Transverse colon (tissue), 4 donors: Measurements from ENCODE around the gene TFAP2D. TPM values are rescaled to one million over a fixed set of nuclear protein-coding genes. Genes with fewer than 3 reads are reported as not detected.

Source experiments
- DNase-seq: peaks from one replicate; pipeline ENCODE4 v3.0.0-alpha.2; 2019
- H3K27ac ChIP-seq, 4 donors: fragments of 200-600 bp; sonication (generic); 2 replicates each; pipeline ENCODE4 v1.5.1; 2016 to 2018; ENCODE audit warnings: inconsistent platforms in 4 of 4
- H3K27me3 ChIP-seq: fragments of 200-600 bp; sonication (generic); 2 replicates; pipeline ENCODE4 v1.5.1; 2017; ENCODE audit warnings: inconsistent platforms
- H3K36me3 ChIP-seq, 4 donors: fragments of 200-600 bp; sonication (generic); 2 replicates each; pipeline ENCODE4 v1.5.1; 2017 to 2019; ENCODE audit warnings: inconsistent platforms in 4 of 4
- H3K4me1 ChIP-seq, 4 donors: fragments of 200-600 bp; sonication (generic); 2 replicates each; pipeline ENCODE4 v1.5.1; 2017 to 2020; ENCODE audit warnings: inconsistent platforms in 4 of 4
- H3K4me3 ChIP-seq, 4 donors: fragments of 200-600 bp; sonication (generic); 1 replicate in 1 of 4; 2 replicates in 3 of 4; pipeline versions ENCODE4 v1.5.1 to v1.6.1; 2017 to 2019; ENCODE audit warnings: inconsistent platforms in 4 of 4
- H3K9me3 ChIP-seq, 2 donors: fragments of 200-600 bp; sonication (generic); 2 replicates each; pipeline ENCODE4 v1.5.1; 2017 to 2019; ENCODE audit warnings: inconsistent platforms in 2 of 2
- CTCF ChIP-seq, 5 experiments: fragments of 200-600 bp in 3 of 5; fragments of 450-650 bp in 2 of 5; sonication (generic) in 3 of 5; IDR thresholded peaks; 1 replicate in 2 of 5; 2 replicates in 3 of 5; pipeline ENCODE4 v1.5.1; 2016 to 2017; ENCODE audit warnings: antibody characterized with exemption in 5 of 5, inconsistent platforms in 3 of 5, mild to moderate bottlenecking in 2 of 5, moderate library complexity in 1 of 5
- EP300 ChIP-seq: sonication (generic); formaldehyde crosslinking; IDR thresholded peaks from one replicate; pipeline ENCODE4 v1.6.1; 2017; ENCODE audit warnings: antibody characterized with exemption, low read depth
- POLR2A ChIP-seq: fragments of 450-650 bp; IDR thresholded peaks from one replicate; pipeline ENCODE4 v1.6.1; 2016; ENCODE audit warnings: antibody characterized with exemption, mild to moderate bottlenecking, moderate library complexity
- POLR2AphosphoS5 ChIP-seq, 3 donors: sonication (generic); formaldehyde crosslinking; IDR thresholded peaks; one replicate each; pipeline ENCODE4 v1.6.1; 2016; ENCODE audit warnings: antibody characterized with exemption in 3 of 3
- WGBS, 2 donors: methylation state at CpG; one replicate each; pipeline ENCODE4 v1.1.5; 2018; ENCODE audit warnings: low coverage in 1 of 2; 5-methylcytosine and 5-hydroxymethylcytosine counted together
- in situ Hi-C, 4 donors: fragments of 200-750 bp; cut with MboI; loops; one replicate each; pipeline versions ENCODE4 v1.15.0 to v1.15.1; 2017; ENCODE audit warnings: low sequenced_read_pairs in 3 of 4, low pct_ligation_motif_present in 1 of 4, low pct_unique_long_range_greater_than_20kb in 1 of 4
- intact Hi-C: fragments of 100-400 bp; cut with DNase I; formaldehyde crosslinking; loops from one replicate; pipeline ENCODE4 v1.15.1; 2023; ENCODE audit warnings: low total_unique reads
- total RNA-seq, 4 donors: library from RNA; depleted of rRNA; stranded (reverse); fragments of >200 nt; gene quantifications; one replicate each; pipeline ENCODE4 v1.1.0, GENCODE V29; 2016

The TFAP2D gene
- total RNA-seq, 4 donors from 2014 or later: not detected

- in situ Hi-C loops (no loop called here), intact Hi-C loops (no loop called here)
- DNase-seq: no peak
- Histone ChIP-seq H3K27ac (no peak overlapping the region), H3K9me3 (no peaks in the 10 kb centered on the region), H3K36me3 (no peaks in the 10 kb centered on the region), H3K4me1 (no peaks in the 10 kb centered on the region), H3K4me3 (no peak overlapping the region), H3K27me3 (peaks cover 65% of the 10 kb centered on the region)
- TF ChIP-seq POLR2AphosphoS5 (IDR thresholded peaks at IDR 0.05): no peak
- TF ChIP-seq EP300: no peak
- no peak for TF ChIP-seq CTCF (IDR thresholded peaks at IDR 0.05)
- TF ChIP-seq POLR2A: no peak
- 26% methylated on average over 23 of the region's 23 CpGs; no CpG with 5 or more reads in 1 of the 2 donors for WGBS, 2 donors
These were observed 6.8 kb upstream of the TFAP2D start for GRCh38 chr6:50706575-50706974.

GRCh38 chr6:50707191-50707590 lies 6.1 kb upstream of the TFAP2D start:
- Histone ChIP-seq H3K9me3 (no peaks in the 10 kb centered on the region), H3K4me1 (no peaks in the 10 kb centered on the region), H3K4me3 (no peak overlapping the region), H3K27ac (no peak overlapping the region), H3K36me3 (no peaks in the 10 kb centered on the region), H3K27me3 (peaks cover 72% of the 10 kb centered on the region)
- intact Hi-C loops: no loop called here
- no peak for DNase-seq
- no peak for TF ChIP-seq POLR2AphosphoS5 (IDR thresholded peaks at IDR 0.05)
- TF ChIP-seq POLR2A: no peak
- TF ChIP-seq EP300: no peak
- WGBS, 2 donors: 12 to 14% methylated on average over 7 of the region's 7 CpGs
- in situ Hi-C loops: no loop called here

- Histone ChIP-seq H3K27me3 (peaks cover 77% of the 10 kb centered on the region), H3K4me1 (no peaks in the 10 kb centered on the region), H3K9me3 (no peaks in the 10 kb centered on the region), H3K27ac (no peak overlapping the region), H3K4me3 (no peak overlapping the region), H3K36me3 (no peaks in the 10 kb centered on the region)
- 8 to 23% methylated on average over 8 to 21 of the region's 27 CpGs for WGBS, 2 donors
- TF ChIP-seq POLR2AphosphoS5 (IDR thresholded peaks at IDR 0.05) (no peak), EP300 (no peak), POLR2A (no peak), CTCF (IDR thresholded peaks at IDR 0.05) (no peak)
- DNase-seq: no peak
- in situ Hi-C loops (no loop called here), intact Hi-C loops (no loop called here)
These were observed 5.5 kb upstream of the TFAP2D start for GRCh38 chr6:50707652-50708300.

- no peak overlapping the region for H3K4me3 ChIP-seq
- peaks cover 85% of the 10 kb centered on the region for H3K27me3 ChIP-seq
These were observed 4.5 kb upstream of the TFAP2D start for GRCh38 chr6:50708664-50709365.

More at GRCh38 chr6:50708664-50709365, 4.5 kb upstream of the TFAP2D start:
- H3K27ac ChIP-seq: no peak overlapping the region
- H3K4me1 ChIP-seq: no peaks in the 10 kb centered on the region
- DNase-seq: no peak
- TF ChIP-seq EP300 (no peak), POLR2A (no peak), CTCF (IDR thresholded peaks at IDR 0.05) (no peak), POLR2AphosphoS5 (IDR thresholded peaks at IDR 0.05) (no peak)
- in situ Hi-C loops (no loop called here), intact Hi-C loops (no loop called here)
- H3K9me3 ChIP-seq: no peaks in the 10 kb centered on the region
- no peaks in the 10 kb centered on the region for H3K36me3 ChIP-seq
- WGBS, 2 donors: 21 to 32% methylated on average over 20 to 22 of the region's 22 CpGs
